ENCODE results near the gene SLC25A1. TPM values are rescaled to one million over a fixed set of nuclear protein-coding genes. Genes with fewer than 3 reads are reported as not detected.
"Not testable (repeated sequence)": the region's sequence is repeated elsewhere in the genome, so short reads cannot be mapped to it uniquely, and the experiment has no call there.

Gene SLC25A1
- total RNA-seq, 6 experiments from 2014 or later: 80.2 to 128 (median 114) TPM

- TF ChIP-seq POLR2A (IDR thresholded peaks at IDR 0.05): no peak
- TF ChIP-seq CTCF (IDR thresholded peaks at IDR 0.05): no peak
- DNase-seq: no peak
- intact Hi-C loops (cut with DNase I): no loop called here
- no peaks in the 10 kb centered on the region for H3K27me3 ChIP-seq
- no peak overlapping the region for H3K27ac ChIP-seq
- H3K4me1 ChIP-seq: no peaks in the 10 kb centered on the region
- H3K9me3 ChIP-seq: no peaks in the 10 kb centered on the region
- no peak overlapping the region for H3K4me3 ChIP-seq
- no peaks in the 10 kb centered on the region for H3K36me3 ChIP-seq
- WGBS (ENCODE audit: insufficient coverage, low coverage, low lambda C conversion rate, missing lambda C conversion rate): 83% methylated on average over 5 of the region's 9 CpGs
- ATAC-seq: no peak
These were observed 28.9 kb upstream of the SLC25A1 start for GRCh38 chr22:19207401-19207808.

- no peak for DNase-seq
- intact Hi-C loops (cut with DNase I): no loop called here
These were observed 27.8 kb upstream of the SLC25A1 start for GRCh38 chr22:19206287-19206686.

GRCh38 chr22:19204640-19205039 lies 26.1 kb upstream of the SLC25A1 start:
- no peak for ATAC-seq

More at GRCh38 chr22:19206287-19206686, 27.8 kb upstream of the SLC25A1 start:
- H3K36me3 ChIP-seq: no peaks in the 10 kb centered on the region
- H3K27me3 ChIP-seq: no peaks in the 10 kb centered on the region
- no peak overlapping the region for H3K27ac ChIP-seq
- no peaks in the 10 kb centered on the region for H3K9me3 ChIP-seq
- H3K4me1 ChIP-seq: no peaks in the 10 kb centered on the region
- H3K4me3 ChIP-seq: no peak overlapping the region
- ATAC-seq: no peak
- 87% methylated on average over 4 of the region's 6 CpGs for WGBS (ENCODE audit: insufficient coverage, low coverage, low lambda C conversion rate, missing lambda C conversion rate)
- TF ChIP-seq POLR2A (IDR thresholded peaks at IDR 0.05): no peak
- no peak for TF ChIP-seq CTCF (IDR thresholded peaks at IDR 0.05)

GRCh38 chr22:19203834-19204233 lies 25.3 kb upstream of the SLC25A1 start:
- intact Hi-C loops (cut with DNase I): no loop called here
- peak in 1 of 4 donors; percentile 21 for ATAC-seq
- 96% methylated on average over 6 of the region's 8 CpGs for WGBS (ENCODE audit: insufficient coverage, low coverage, low lambda C conversion rate, missing lambda C conversion rate)

More at GRCh38 chr22:19204640-19205039, 26.1 kb upstream of the SLC25A1 start:
- Histone ChIP-seq H3K27me3 (no peaks in the 10 kb centered on the region), H3K9me3 (no peaks in the 10 kb centered on the region), H3K4me1 (no peaks in the 10 kb centered on the region), H3K36me3 (no peaks in the 10 kb centered on the region), H3K27ac (no peak overlapping the region), H3K4me3 (no peak overlapping the region)
- 87% methylated on average over 3 of the region's 4 CpGs for WGBS (ENCODE audit: insufficient coverage, low coverage, low lambda C conversion rate, missing lambda C conversion rate)
- intact Hi-C loops (cut with DNase I): no loop called here
- TF ChIP-seq POLR2A (IDR thresholded peaks at IDR 0.05) (no peak), CTCF (IDR thresholded peaks at IDR 0.05) (no peak)
- no peak for DNase-seq

GRCh38 chr22:19202799-19203186 lies 24.3 kb upstream of the SLC25A1 start:
- WGBS (ENCODE audit: insufficient coverage, low coverage, low lambda C conversion rate, missing lambda C conversion rate): 88% methylated on average over 3 of the region's 3 CpGs
- intact Hi-C loops (cut with DNase I); ATAC-seq; DNase-seq; H3K36me3 ChIP-seq; H3K27ac ChIP-seq; H3K27me3 ChIP-seq; H3K9me3 ChIP-seq; H3K4me3 ChIP-seq; H3K4me1 ChIP-seq: not testable (repeated sequence)

More at GRCh38 chr22:19203834-19204233, 25.3 kb upstream of the SLC25A1 start:
- Histone ChIP-seq H3K9me3 (no peaks in the 10 kb centered on the region), H3K4me3 (no peak overlapping the region), H3K27me3 (no peaks in the 10 kb centered on the region), H3K36me3 (no peaks in the 10 kb centered on the region), H3K27ac (no peak overlapping the region), H3K4me1 (no peaks in the 10 kb centered on the region)
- TF ChIP-seq POLR2A (IDR thresholded peaks at IDR 0.05): no peak
- TF ChIP-seq CTCF (IDR thresholded peaks at IDR 0.05): no peak
- no peak for DNase-seq
